Fibroblast of mammary gland (primary cell): ENCODE measurements around the gene ARFGEF2.

ENCODE experiments used
- DNase-seq: peaks from one replicate; pipeline ENCODE4 v3.0.0-alpha.2; 2010; ENCODE audit warnings: low read depth
- H3K4me3 ChIP-seq: 2 replicates; pipeline ENCODE4 v1.5.1; 2011; ENCODE audit warnings: low read depth, mild to moderate bottlenecking, low read length, moderate library complexity; ENCODE audit not compliant: control insufficient read depth
- CTCF ChIP-seq: conservative IDR thresholded peaks from 2 replicates; pipeline ENCODE4 v1.5.1; 2011; ENCODE audit warnings: low read depth, low read length, inconsistent platforms; ENCODE audit not compliant: control insufficient read depth, insufficient read depth

ARFGEF2 gene

DNA sequence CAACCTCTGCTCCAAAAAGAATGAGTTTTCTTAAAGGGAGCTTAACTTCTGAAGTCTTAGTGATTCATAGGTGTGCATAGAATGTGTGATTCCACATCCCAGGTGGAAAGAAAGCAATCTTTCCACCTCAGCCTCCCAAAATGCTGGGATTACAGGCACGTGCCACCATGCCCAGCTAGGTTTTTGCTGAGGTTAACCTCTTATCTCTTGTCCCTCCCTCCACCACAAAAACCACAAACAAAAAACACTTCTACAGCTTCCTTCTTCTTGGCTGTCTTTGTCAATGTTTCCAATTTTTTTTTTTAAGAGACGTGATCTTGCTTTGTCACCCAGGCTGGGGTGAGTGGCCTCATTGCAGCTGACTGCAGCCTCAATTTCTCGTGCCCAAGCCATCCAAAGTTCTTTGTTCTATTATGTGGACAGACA is 116.5 kb downstream of the ARFGEF2 start:
- no peak overlapping the region for H3K4me3 ChIP-seq
- TF ChIP-seq CTCF, result no peak
- DNase-seq, result no peak

GRCh38 chr20:49039854-49040253 is 118.3 kb downstream of the ARFGEF2 start:
- DNase-seq, result no peak
- H3K4me3 ChIP-seq, result no peak overlapping the region
- TF ChIP-seq CTCF, result no peak

GRCh38 chr20:49043000-49043399 is 121.5 kb downstream of the ARFGEF2 start:
- TF ChIP-seq CTCF, result no peak
- DNase-seq, result no peak

GRCh38 chr20:49045440-49046086 is 124.1 kb downstream of the ARFGEF2 start:
- peak overlapping the region; percentile 96 for H3K4me3 ChIP-seq
- peak; percentile 13 for DNase-seq
- TF ChIP-seq CTCF, result no peak

More at GRCh38 chr20:49043000-49043399, 121.5 kb downstream of the ARFGEF2 start:
- no peak overlapping the region for H3K4me3 ChIP-seq

GRCh38 chr20:49046087-49046900 is 124.8 kb downstream of the ARFGEF2 start, which contains the start of gene CSE1L:
TSS of gene CSE1L (plus strand) at chr20:49046312. CDS start at chr20:49058464, 12,152 bp downstream.
- H3K4me3 ChIP-seq, result peak within 1 kb of the TSS; percentile 96
- peak; percentile 94 for DNase-seq
- TF ChIP-seq CTCF, result no peak

GRCh38 chr20:49052334-49052733 is 130.8 kb downstream of the ARFGEF2 start:
- no peak overlapping the region for H3K4me3 ChIP-seq
- DNase-seq, result peak; percentile 7
- TF ChIP-seq CTCF, result no peak
